Activated T-cell treated with anti-CD3 and anti-CD28 coated beads for 1 hour (primary cell): ENCODE measurements around the gene CD300H.
A peak's percentile ranks its signal among the peaks of the same experiment; 100 is the strongest.
"Not testable (repeated sequence)": the region's sequence is repeated elsewhere in the genome, so short reads cannot be mapped to it uniquely, and the experiment has no call there.

Experiments used
- DNase-seq: peaks from one replicate; pipeline ENCODE4 v3.0.0-alpha.2; 2020; ENCODE audit warnings: low read depth

The CD300H gene

GRCh38 chr17:74526681-74527080, 40.6 kb downstream of the CD300H start:
- DNase-seq, result no peak

GRCh38 chr17:74525781-74526288, 41.5 kb downstream of the CD300H start:
- DNase-seq, result no peak

DNA sequence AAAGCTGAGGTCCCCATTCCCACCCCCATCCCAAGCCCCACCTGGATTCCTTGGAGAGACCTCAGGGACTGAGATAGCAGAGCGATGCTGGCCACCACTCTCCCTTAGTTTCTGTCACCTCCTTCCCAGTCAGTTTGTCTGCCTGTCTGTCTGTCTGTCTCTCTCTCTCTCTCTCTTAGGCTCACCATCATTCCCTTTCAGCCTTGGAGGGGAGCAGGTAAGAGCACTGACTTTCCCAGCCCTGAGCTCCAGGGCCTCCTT, 41.9 kb downstream of the CD300H start:
- no peak for DNase-seq

DNA sequence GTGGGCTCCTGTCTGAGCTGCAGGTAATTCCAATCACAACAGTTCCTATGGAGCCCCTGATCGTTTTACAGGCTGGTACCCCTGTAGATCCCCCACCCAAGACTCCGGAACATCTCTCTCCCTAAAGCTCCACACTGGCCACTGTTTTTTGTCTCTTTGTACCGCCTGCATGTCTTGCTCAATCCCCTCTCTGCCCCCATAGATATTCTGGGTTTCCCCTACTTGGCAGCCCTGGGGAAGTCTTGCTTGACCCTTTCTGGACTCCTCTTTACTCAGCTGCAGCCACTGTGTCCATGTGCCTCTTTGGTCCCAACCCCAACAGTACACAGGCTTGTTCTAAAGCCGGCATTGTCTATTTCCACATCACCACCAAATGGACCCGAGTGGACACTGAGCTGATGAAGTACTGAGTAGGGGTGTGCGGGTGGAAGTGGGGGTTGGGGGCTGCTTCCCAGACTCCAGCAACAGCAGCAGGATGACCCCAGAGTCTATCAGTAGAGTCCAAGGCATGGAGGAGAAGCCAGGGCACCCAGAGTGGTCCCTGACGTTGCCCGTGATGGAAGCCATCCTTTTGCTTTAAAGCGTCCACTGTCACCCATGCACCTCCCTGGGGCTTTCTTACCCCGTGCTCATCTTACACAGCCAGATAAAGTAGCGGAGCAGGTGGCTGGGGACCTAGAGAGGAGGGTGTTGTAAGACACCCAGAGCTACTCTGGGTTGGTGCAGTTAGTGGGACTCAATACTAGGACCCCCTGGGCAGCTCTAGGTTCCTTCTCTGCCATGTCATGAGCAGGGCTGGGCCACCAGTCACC, 42.5 kb downstream of the CD300H start:
- no peak for DNase-seq

- no peak for DNase-seq
Measured at GRCh38 chr17:74523308-74523707, 44.0 kb downstream of the CD300H start.

GRCh38 chr17:74522381-74523105, 44.8 kb downstream of the CD300H start:
- no peak for DNase-seq

GRCh38 chr17:74521701-74522201, 45.6 kb downstream of the CD300H start:
- DNase-seq, result no peak

- no peak for DNase-seq
Measured at GRCh38 chr17:74520790-74521480, 46.4 kb downstream of the CD300H start.

DNA sequence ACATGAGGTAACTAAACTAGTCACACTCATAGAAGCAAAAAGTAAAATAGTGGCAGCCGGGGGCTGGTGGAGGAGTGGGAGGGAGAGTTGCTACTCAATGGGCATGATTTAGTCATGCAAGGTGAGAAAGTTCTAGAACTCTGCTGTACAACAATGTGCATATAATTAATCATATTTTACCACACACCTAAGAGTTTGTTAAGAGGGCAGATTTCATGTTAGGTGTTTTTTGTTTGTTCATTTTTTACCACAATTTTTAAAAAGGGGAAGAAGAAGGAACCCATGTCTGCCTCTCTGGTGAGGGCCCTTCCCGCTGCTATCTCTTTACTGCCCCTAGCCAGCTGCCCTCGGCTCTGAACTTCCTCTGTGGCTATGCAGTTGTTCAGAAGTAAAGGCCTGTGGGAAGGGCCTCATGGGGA, 47.3 kb downstream of the CD300H start:
- no peak for DNase-seq

DNA sequence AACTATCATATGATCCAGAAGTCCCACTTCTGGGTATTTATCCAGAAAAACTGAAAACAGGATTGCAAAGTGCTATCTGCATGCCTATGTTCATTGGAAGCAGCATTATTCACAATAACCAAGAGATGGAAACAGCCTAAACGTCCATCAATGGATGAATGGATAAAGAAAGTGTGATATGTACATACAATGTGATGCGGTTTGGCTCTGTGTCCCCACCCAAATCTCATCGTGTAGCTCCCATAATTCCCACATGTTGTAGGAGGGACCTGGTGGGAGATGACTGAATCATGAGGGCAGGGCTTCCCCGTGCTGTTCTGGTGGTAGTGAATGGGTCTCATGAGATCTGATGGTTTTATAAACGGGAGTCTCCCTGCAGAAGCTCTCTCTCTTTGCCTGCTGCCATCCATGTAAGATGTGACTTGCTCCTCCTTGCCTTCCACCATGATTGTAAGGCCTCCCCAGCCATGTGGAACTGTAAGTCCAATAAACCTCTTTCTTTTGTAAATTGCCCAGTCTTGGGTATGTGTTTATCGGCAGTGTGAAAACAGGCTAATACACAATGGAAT, 48.8 kb downstream of the CD300H start:
- DNase-seq, result not testable (repeated sequence)

DNA sequence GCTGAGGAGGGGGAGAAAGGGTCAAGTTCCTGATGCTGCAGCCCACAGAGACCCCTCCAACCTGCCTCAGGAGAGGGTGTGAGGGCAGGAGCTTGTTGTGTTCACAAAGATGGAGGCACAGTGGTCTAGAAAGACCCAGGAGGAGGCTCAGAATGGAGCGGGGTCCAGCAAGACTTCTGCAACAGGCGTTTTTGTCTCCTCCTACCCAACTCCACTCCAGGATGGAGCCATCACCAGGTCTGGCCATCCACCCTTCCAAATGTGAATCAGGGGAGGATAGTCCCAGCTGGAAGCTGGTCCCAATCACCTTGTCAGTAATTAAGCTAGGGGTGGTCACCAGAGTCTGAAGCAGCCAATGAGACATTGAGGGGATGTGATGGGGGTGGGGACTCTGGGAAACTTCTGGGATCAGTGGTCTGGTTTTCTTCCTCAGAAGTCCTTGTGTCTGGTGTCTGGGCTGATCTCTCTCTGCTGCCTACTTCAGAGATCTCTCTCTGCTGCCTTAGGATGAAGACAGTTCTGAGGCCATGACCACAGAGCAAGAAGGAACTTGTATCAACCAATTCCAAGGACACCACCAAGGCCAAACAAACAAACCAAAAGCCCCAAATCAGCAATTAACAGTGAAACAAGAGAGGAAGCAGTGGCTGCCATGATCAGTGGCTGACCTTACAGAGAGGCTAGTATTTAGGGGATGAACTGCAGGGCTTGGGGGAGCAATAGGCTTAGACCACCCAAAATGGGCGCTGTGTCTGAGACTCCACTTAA, 50.6 kb downstream of the CD300H start:
- DNase-seq, result no peak

DNA sequence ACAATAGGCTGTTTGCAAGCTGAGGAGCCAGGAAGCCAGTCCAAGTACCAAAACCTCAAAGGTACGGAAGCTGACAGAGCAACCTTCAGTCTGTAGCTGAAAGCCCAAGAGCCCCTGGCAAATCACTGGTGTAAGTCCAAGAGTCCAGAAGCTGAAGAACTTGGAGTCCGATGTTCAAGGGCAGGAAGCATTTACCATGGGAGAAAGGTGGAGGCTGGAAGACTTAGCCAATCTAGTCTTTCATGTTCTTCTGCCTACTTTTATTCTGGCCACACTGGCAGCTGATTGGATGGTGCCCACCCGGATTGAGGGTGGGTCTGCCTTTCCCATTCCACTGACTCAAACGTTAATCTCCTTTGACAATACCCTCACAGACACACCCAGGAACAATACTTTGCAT, 51.4 kb downstream of the CD300H start:
- no peak for DNase-seq

GRCh38 chr17:74514632-74515334, 52.5 kb downstream of the CD300H start:
- DNase-seq, result peak; percentile 9

DNA sequence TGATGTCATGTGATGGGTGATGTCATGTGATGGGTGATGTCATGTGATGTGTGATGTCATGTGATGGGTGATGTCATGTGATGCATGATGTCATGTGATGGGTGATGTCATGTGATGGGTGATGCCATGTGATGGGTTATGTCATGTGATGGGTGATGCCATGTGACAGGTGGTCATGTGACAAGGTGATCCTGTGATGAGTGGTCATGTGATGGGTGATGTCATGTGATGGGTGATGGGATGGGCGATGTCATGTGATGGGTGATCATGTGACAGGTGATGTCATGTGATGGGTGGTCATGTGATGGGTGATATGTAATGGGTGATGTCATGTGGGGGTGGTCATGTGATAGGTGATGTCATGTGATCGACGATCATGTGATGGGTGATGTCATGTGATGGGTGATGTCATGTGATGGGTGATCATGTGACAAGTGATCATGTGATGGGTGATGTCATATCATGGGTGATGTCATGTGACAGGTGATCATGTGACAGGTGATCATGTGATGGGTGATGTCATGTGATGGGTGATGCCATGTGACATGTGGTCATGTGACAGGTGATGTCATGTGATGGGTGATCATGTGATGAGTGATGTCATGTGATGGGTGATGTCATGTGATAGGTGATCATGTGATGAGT, 53.2 kb downstream of the CD300H start:
- peak; percentile 7 for DNase-seq

DNA sequence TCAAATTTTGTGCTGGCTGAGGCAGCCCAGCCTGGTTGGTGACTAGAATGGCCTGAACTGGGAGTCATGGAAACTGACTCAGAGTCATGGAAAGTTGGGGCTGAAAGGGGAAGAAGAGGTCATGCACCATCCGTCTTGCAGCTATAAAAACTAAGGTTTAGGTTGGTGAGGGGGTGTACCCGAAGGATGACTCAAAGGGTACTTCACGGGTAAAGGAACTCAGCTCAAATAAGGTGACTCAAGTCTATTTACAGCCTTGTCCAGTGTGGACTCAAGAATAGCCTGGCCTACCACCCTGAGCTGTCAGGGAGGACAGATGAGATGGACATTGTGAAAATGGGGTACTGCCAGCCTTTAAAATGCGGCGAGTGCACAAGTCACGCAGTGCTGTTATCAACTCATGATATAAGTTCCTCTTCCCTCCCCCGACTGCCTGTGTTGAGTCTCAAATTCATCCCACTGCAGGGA, 54.7 kb downstream of the CD300H start:
- no peak for DNase-seq

- DNase-seq, result no peak
Measured at GRCh38 chr17:74512036-74512435, 55.3 kb downstream of the CD300H start.
